GM12878 (cell line): ENCODE measurements around the gene GTF2H1. TPM values are rescaled to one million over a fixed set of nuclear protein-coding genes. Genes with fewer than 3 reads are reported as not detected.

ENCODE experiments used
- ATAC-seq: fragments of 200-7000 bp; cut with Tn5 transposase; 3 replicates; pipeline ENCODE4 v1.9.1; 2020; ENCODE audit warnings: mild to moderate bottlenecking, moderate library complexity
- BruUV-seq: library from RNA; stranded (reverse); fragments of 400-500 nt; replicated peaks from 2 replicates; lab custom pipeline; 2021; lab: Mats Ljungman, UMichigan
- CTCF ChIA-PET: fragments of 300-600 bp; sonication (Branson Sonifier 250); formaldehyde crosslinking; extraction: SDS; loops from one replicate; lab custom pipeline; 2021; ENCODE audit warnings: inconsistent platforms; lab: Yijun Ruan, JAX
- POLR2A ChIA-PET: fragments of 350-600 bp; formaldehyde crosslinking; extraction: SDS; loops from one replicate; lab custom pipeline; 2021; ENCODE audit warnings: inconsistent platforms; lab: Charles Lee
- RAD21 ChIA-PET: fragments of 300-600 bp; sonication (Branson Sonifier 250); formaldehyde crosslinking; loops from one replicate; lab custom pipeline; 2023; ENCODE audit warnings: antibody characterized with exemption; ENCODE audit not compliant: unreplicated experiment; lab: Charles Lee
- SMC1A ChIA-PET: fragments of 300-600 bp; sonication (Branson Sonifier 250); formaldehyde crosslinking; loops from one replicate; lab custom pipeline; 2023; ENCODE audit not compliant: unreplicated experiment, uncharacterized antibody; lab: Charles Lee
- DNase-seq: peaks from one replicate; pipeline ENCODE4 v3.0.0-alpha.2; 2011; ENCODE audit warnings: low read depth, low spot score
- FAIRE-seq: peaks from 3 replicates; lab custom pipeline; 2011; peaks lifted over from hg19 to GRCh38; lab: Jason Lieb, UNC
- H2AFZ ChIP-seq: 2 replicates; pipeline ENCODE4 v1.6.0; 2011; ENCODE audit warnings: low read depth, low read length, control low read depth; ENCODE audit not compliant: control insufficient read depth
- H3K27ac ChIP-seq: 2 replicates; pipeline ENCODE4 v1.5.1; 2011; ENCODE audit warnings: control low read depth; ENCODE audit not compliant: control insufficient read depth, insufficient read depth
- H3K27me3 ChIP-seq, 2 experiments: replicated peaks in 1 of 2; 2 replicates each; pipeline versions ENCODE4 v1.6.0 to v1.6.1; 2011; ENCODE audit warnings: low read length in 1 of 2; ENCODE audit not compliant: control insufficient read depth in 2 of 2, insufficient read depth in 2 of 2
- H3K36me3 ChIP-seq, 2 experiments: 2 replicates each; pipeline ENCODE4 v1.5.1; 2011; ENCODE audit warnings: low read length in 1 of 2; ENCODE audit not compliant: control insufficient read depth in 2 of 2, insufficient read depth in 2 of 2
- H3K4me1 ChIP-seq: 2 replicates; pipeline ENCODE4 v1.6.1; 2011; ENCODE audit warnings: mild to moderate bottlenecking, low read length, moderate library complexity, mixed read lengths; ENCODE audit not compliant: control insufficient read depth, insufficient read depth
- H3K4me2 ChIP-seq: 2 replicates; pipeline ENCODE4 v1.6.0; 2011; ENCODE audit warnings: control low read depth; ENCODE audit not compliant: control insufficient read depth, insufficient read depth
- H3K4me3 ChIP-seq: fragments of 200-600 bp; sonication (generic); 2 replicates; pipeline ENCODE4 v1.5.1; 2016
- H3K79me2 ChIP-seq: 2 replicates; pipeline ENCODE4 v1.6.0; 2011; ENCODE audit warnings: low read length; ENCODE audit not compliant: control insufficient read depth, insufficient read depth
- H3K9ac ChIP-seq: 2 replicates; pipeline ENCODE4 v1.8.0; 2011; ENCODE audit warnings: low read length, control low read depth, mixed read lengths; ENCODE audit not compliant: control insufficient read depth, insufficient read depth
- H3K9me3 ChIP-seq: replicated peaks from 3 replicates; pipeline ENCODE4 v1.5.1; 2011; ENCODE audit warnings: mild to moderate bottlenecking, low read length; ENCODE audit not compliant: control insufficient read depth, insufficient read depth
- H4K20me1 ChIP-seq: 2 replicates; pipeline ENCODE4 v1.6.0; 2011; ENCODE audit not compliant: control insufficient read depth, insufficient read depth
- CREB1 ChIP-seq: IDR thresholded peaks from 2 replicates; pipeline ENCODE4 v1.6.1; 2012; ENCODE audit warnings: low read depth, mild to moderate bottlenecking, inconsistent platforms
- EGR1 ChIP-seq, 2 experiments: IDR thresholded peaks; 1 replicate in 1 of 2; 2 replicates in 1 of 2; pipeline ENCODE4 v1.6.1; 2011 to 2012; ENCODE audit warnings: low read depth in 2 of 2, low read length in 2 of 2, borderline replicate concordance in 1 of 2, mild to moderate bottlenecking in 1 of 2, moderate library complexity in 1 of 2
- IKZF2 ChIP-seq, 2 experiments: fragments of 450-650 bp; IDR thresholded peaks; 2 replicates each; pipeline ENCODE4 v1.6.1; 2017; ENCODE audit warnings: mild to moderate bottlenecking in 2 of 2, moderate library complexity in 2 of 2
- LARP7 ChIP-seq: fragments of 450-650 bp; IDR thresholded peaks from 2 replicates; pipeline ENCODE4 v1.6.1; 2017; ENCODE audit warnings: mild to moderate bottlenecking
- MTA2 ChIP-seq: fragments of 450-650 bp; IDR thresholded peaks from 2 replicates; pipeline ENCODE4 v1.6.1; 2016; ENCODE audit warnings: low read depth, mild to moderate bottlenecking, moderate library complexity
- NFIC ChIP-seq: IDR thresholded peaks from 2 replicates; pipeline ENCODE4 v1.6.1; 2012; ENCODE audit warnings: low read depth, mild to moderate bottlenecking, inconsistent platforms, low read length, moderate library complexity
- NFYB ChIP-seq: IDR thresholded peaks from 2 replicates; pipeline ENCODE4 v1.6.1; 2011; ENCODE audit warnings: low read depth, mild to moderate bottlenecking, low read length, improper control_type of control experiment, moderate library complexity; ENCODE audit not compliant: insufficient read depth
- NR2C2 ChIP-seq: IDR thresholded peaks from 2 replicates; pipeline ENCODE4 v1.6.1; 2011; ENCODE audit warnings: borderline replicate concordance, low read depth; ENCODE audit not compliant: control insufficient read depth, insufficient read length
- RFX5 ChIP-seq: IDR thresholded peaks from 2 replicates; pipeline ENCODE4 v1.6.1; 2011; ENCODE audit warnings: low read depth, low read length, improper control_type of control experiment
- SIX5 ChIP-seq: IDR thresholded peaks from 2 replicates; pipeline ENCODE4 v1.6.1; 2011; ENCODE audit warnings: mild to moderate bottlenecking, low read depth, low read length, moderate library complexity; ENCODE audit not compliant: severe bottlenecking
- SPI1 ChIP-seq: IDR thresholded peaks from 2 replicates; pipeline ENCODE4 v1.6.1; 2011; ENCODE audit warnings: low read depth, mild to moderate bottlenecking, low read length, moderate library complexity, borderline replicate concordance; ENCODE audit not compliant: insufficient read depth
- SREBF1 ChIP-seq: IDR thresholded peaks from 2 replicates; pipeline ENCODE4 v1.6.1; 2012; ENCODE audit warnings: mild to moderate bottlenecking, low read length
- SREBF2 ChIP-seq: IDR thresholded peaks from 2 replicates; pipeline ENCODE4 v1.6.1; 2012; ENCODE audit warnings: mild to moderate bottlenecking, low read length
- STAT3 ChIP-seq: IDR thresholded peaks from 2 replicates; pipeline ENCODE4 v1.6.1; 2011; ENCODE audit warnings: low read depth, low read length, improper control_type of control experiment
- ZZZ3 ChIP-seq: IDR thresholded peaks from 2 replicates; pipeline ENCODE4 v1.6.1; 2011; ENCODE audit warnings: low read depth; ENCODE audit not compliant: control insufficient read depth, insufficient read length
- WGBS: methylation state at CpG from one replicate; pipeline ENCODE4 v1.1.6; 2016; ENCODE audit warnings: low lambda C conversion rate; ENCODE audit not compliant: insufficient replicate concordance, insufficient coverage; ENCODE audit errors: missing lambda C conversion rate; 5-methylcytosine and 5-hydroxymethylcytosine counted together
- in situ Hi-C: fragments of 300-500 bp; cut with MboI; formaldehyde crosslinking; loops from 9 replicates; pipeline ENCODE4 v1.14.3; 2018; ENCODE audit warnings: mixed read lengths
- intact Hi-C: fragments of 100-400 bp; cut with micrococcal nuclease; formaldehyde crosslinking; loops from one replicate; pipeline ENCODE4 v1.14.2; 2022; ENCODE audit not compliant: unreplicated experiment
- polyA plus RNA-seq, 11 experiments: library from polyadenylated mRNA; depleted of rRNA in 4 of 11; unstranded in 6 of 11; stranded (reverse) in 5 of 11; fragments of >200 nt; fragmentation: Nextera tagmentation in 4 of 11; fragmentation: Illumina TruSeq in 1 of 11; extraction: Ambion mirVana in 4 of 11; extraction: Trizol in 1 of 11; gene quantifications; 1 replicate in 1 of 11; 2 replicates in 10 of 11; pipeline versions ENCODE4 v1.2.1 to v1.2.3, GENCODE V29; 2011 to 2016; ENCODE audit warnings: inconsistent platforms in 2 of 11, missing spikeins in 2 of 11, low read depth in 1 of 11
- total RNA-seq, 4 experiments: library from RNA; depleted of rRNA in 3 of 4; stranded (reverse); fragments of >200 nt in 3 of 4; fragmentation: Illumina TruSeq in 1 of 4; extraction: Trizol in 1 of 4; gene quantifications; 2 replicates each; pipeline versions ENCODE4 v1.2.1 to v1.2.3, GENCODE V29; 2013 to 2021
- TF ChIP-seq, protein P1 (sequence below): IDR thresholded peaks from 2 replicates; pipeline ENCODE4 v1.6.1; 2011; ENCODE audit warnings: low read depth, low read length, improper control_type of control experiment, borderline replicate concordance
- TF ChIP-seq, protein P2 (sequence below): fragments of 450-650 bp; IDR thresholded peaks from 2 replicates; pipeline ENCODE4 v1.6.1; 2017; ENCODE audit warnings: mild to moderate bottlenecking, moderate library complexity

Gene GTF2H1
- total and polyA plus RNA-seq, 10 of the 15 experiments (the other 5 are each of a cell fraction or from before 2014, with no cell fraction given) = 36.7 to 68.8 (median 46.6) TPM

DNA sequence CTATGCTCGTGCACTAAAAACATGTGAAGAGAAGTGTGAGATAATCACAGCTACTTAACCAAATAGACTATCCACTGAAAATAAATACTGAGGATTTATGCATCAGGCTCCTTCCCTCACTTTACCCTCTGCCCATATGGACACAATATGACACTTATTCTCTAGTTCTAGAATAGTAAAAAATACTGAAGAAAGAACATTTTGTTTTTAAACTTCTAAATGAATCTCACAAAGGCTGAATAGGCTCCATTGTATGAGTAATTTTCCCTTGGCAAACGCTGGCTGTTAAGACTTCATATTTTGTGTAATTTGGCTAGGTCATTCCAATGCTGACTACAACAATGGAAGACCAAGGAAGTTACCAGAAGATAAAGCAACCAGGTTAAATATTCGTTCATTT is 10.4 kb upstream of the GTF2H1 start (continued):
- no peak for TF ChIP-seq RFX5
- TF ChIP-seq NFIC = no peak
- TF ChIP-seq, protein P1, sequence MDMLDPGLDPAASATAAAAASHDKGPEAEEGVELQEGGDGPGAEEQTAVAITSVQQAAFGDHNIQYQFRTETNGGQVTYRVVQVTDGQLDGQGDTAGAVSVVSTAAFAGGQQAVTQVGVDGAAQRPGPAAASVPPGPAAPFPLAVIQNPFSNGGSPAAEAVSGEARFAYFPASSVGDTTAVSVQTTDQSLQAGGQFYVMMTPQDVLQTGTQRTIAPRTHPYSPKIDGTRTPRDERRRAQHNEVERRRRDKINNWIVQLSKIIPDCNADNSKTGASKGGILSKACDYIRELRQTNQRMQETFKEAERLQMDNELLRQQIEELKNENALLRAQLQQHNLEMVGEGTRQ = no peak
- no peak for TF ChIP-seq NFYB
- TF ChIP-seq STAT3 = no peak
- TF ChIP-seq NR2C2 = no peak
- TF ChIP-seq MTA2 = no peak
- TF ChIP-seq SIX5 = no peak
- TF ChIP-seq LARP7 = no peak

DNA sequence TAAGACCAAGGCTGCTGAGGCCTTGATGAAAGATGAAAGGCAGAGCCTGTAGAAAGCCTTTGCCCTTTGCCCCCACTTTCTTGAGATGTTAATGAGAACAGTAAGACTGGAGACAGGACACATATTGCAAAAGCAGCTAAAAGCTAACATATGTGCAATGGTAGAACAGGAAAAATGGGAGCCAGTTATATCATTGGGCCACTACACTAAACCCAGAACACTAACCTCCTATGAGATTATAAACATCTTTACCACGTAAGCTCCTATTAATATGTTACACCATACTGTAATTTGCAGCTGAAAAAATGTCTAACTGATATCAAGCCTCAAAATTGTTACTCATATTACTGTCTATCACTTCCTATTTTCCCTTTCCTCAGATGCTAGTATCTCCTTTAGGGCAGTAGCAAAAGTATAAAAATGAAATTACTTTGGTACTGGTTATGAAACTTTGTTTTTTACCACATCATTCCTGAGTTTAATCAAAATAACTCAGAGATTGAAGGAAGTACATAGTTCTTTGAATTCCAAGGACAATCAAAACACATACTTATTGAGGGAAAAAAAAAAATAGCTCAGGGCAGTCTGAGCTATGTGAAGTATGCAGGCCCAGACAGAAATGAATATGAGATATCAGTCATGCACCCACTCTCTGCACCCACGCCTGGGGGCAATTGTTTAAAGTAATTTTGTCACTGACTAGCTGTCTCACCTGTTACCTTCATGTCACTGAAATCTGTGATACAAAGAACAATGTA is 9.5 kb upstream of the GTF2H1 start:
- Histone ChIP-seq H2AFZ (no peak overlapping the region), H3K9ac (no peak overlapping the region), H3K36me3 (peaks cover 2 to 30% of the 10 kb centered on the region in 2 experiments), H3K9me3 (no peaks in the 10 kb centered on the region), H3K27me3 (no peaks in the 10 kb centered on the region), H3K4me1 (peaks cover 22% of the 10 kb centered on the region), H3K4me2 (0 out of 2 replicates have a peak overlapping the region, but pooled peaks have one; percentile 13), H3K79me2 (peaks cover 43% of the 10 kb centered on the region), H4K20me1 (no peaks in the 10 kb centered on the region), H3K4me3 (no peak overlapping the region), H3K27ac (peak overlapping the region; percentile 40)
- no TSS peak for BruUV-seq
- ChIA-PET SMC1A (interaction anchor here (0.6 to 5.4 kb wide), 8 partner anchors 8 to 275 kb away, joined by 3 to 40 read pairs (median 4); partner anchors contain the start of gene HPS5), RAD21 (interaction anchor here (0.6 to 6.1 kb wide), 8 partner anchors 18 to 453 kb away, joined by 3 to 29 read pairs (median 3); partner anchors contain the start of genes LDHA and TSG101), POLR2A (interaction anchor here (0.6 to 2.4 kb wide), 7 partner anchors 9 to 30 kb away, joined by 3 to 13 read pairs (median 3); partner anchors contain the start of genes GTF2H1 and HPS5), CTCF (interaction anchor here (0.8 to 2.2 kb wide), 5 partner anchors 9 to 69 kb away, joined by 3 to 8 read pairs (median 3); partner anchors contain the start of genes GTF2H1 and HPS5)
- ATAC-seq = peak; percentile 35
- intact Hi-C loops = no loop called here
- no peak for DNase-seq
- 68% methylated on average over 2 of the region's 2 CpGs for whole genome bisulfite sequencing
- FAIRE-seq = peak; percentile 31
- in situ Hi-C loops = no loop called here
- TF ChIP-seq SREBF1 = no peak
- TF ChIP-seq, protein P2, sequence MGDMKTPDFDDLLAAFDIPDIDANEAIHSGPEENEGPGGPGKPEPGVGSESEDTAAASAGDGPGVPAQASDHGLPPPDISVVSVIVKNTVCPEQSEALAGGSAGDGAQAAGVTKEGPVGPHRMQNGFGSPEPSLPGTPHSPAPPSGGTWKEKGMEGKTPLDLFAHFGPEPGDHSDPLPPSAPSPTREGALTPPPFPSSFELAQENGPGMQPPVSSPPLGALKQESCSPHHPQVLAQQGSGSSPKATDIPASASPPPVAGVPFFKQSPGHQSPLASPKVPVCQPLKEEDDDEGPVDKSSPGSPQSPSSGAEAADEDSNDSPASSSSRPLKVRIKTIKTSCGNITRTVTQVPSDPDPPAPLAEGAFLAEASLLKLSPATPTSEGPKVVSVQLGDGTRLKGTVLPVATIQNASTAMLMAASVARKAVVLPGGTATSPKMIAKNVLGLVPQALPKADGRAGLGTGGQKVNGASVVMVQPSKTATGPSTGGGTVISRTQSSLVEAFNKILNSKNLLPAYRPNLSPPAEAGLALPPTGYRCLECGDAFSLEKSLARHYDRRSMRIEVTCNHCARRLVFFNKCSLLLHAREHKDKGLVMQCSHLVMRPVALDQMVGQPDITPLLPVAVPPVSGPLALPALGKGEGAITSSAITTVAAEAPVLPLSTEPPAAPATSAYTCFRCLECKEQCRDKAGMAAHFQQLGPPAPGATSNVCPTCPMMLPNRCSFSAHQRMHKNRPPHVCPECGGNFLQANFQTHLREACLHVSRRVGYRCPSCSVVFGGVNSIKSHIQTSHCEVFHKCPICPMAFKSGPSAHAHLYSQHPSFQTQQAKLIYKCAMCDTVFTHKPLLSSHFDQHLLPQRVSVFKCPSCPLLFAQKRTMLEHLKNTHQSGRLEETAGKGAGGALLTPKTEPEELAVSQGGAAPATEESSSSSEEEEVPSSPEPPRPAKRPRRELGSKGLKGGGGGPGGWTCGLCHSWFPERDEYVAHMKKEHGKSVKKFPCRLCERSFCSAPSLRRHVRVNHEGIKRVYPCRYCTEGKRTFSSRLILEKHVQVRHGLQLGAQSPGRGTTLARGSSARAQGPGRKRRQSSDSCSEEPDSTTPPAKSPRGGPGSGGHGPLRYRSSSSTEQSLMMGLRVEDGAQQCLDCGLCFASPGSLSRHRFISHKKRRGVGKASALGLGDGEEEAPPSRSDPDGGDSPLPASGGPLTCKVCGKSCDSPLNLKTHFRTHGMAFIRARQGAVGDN = no peak
- no peak for TF ChIP-seq SREBF2
- TF ChIP-seq ZZZ3 = no peak
- TF ChIP-seq IKZF2 (IDR thresholded peaks at IDR 0.05) = no peak
- 0 out of 2 replicates have a peak, but pooled peaks have one; percentile 10 for TF ChIP-seq CREB1
- peak; percentile 59 for TF ChIP-seq SPI1
- TF ChIP-seq EGR1 (IDR thresholded peaks at IDR 0.05; ENCODE audit: borderline replicate concordance in 1 of 2, low read depth in 2 of 2, low read length in 2 of 2) = peak in 1 of 2 experiments; percentile 72; a peak in 2 of 3 replicates
